ENCODE data around the gene NFIC.

NFIC gene

GRCh38 chr19:3320853-3321252, 45.5 kb upstream of the NFIC start:
- DNase-seq (ENCODE audit: low spot score) = no peak
- Histone ChIP-seq H2BK15ac (ENCODE audit: low read length) (no peak overlapping the region), H2BK5ac (ENCODE audit: low read length) (peak overlapping the region; percentile 32), H3K79me1 (ENCODE audit: low read depth, low read length) (peaks cover 10% of the 10 kb centered on the region), H3K18ac (ENCODE audit: low read length) (no peak overlapping the region), H3K23ac (ENCODE audit: low read depth, low read length, poor library complexity) (no peak overlapping the region), H3K4me1 (ENCODE audit: control insufficient read depth in 2 of 2, insufficient read depth in 1 of 2, low read depth in 1 of 2, low read length in 2 of 2) (no peaks in the 10 kb centered on the region), H3K4me3 (ENCODE audit: low read length in 2 of 2) (no peak overlapping the region), H3K4me2 (ENCODE audit: insufficient read depth, low read length, poor library complexity, severe bottlenecking) (no peak overlapping the region), H4K8ac (ENCODE audit: low read depth, low read length) (no peak overlapping the region), H2AK5ac (ENCODE audit: low read depth, low read length) (no peak overlapping the region), H3K27ac (replicated peaks; ENCODE audit: low read length) (no peak overlapping the region), H3K4ac (ENCODE audit: low read length) (no peak overlapping the region), H3K9ac (ENCODE audit: low read depth, low read length, poor library complexity) (no peak overlapping the region), H3K36me3 (replicated peaks in 1 of 2; ENCODE audit: control insufficient read depth in 2 of 2, insufficient read depth in 2 of 2, low read length in 2 of 2) (no peaks in the 10 kb centered on the region), H2BK120ac (ENCODE audit: low read depth, low read length) (no peak overlapping the region), H4K91ac (ENCODE audit: low read depth, low read length, poor library complexity) (no peak overlapping the region), H2AFZ (ENCODE audit: low read length) (no peak overlapping the region), H2BK12ac (ENCODE audit: low read length) (no peak overlapping the region), H3K27me3 (ENCODE audit: control insufficient read depth in 3 of 3, insufficient read depth in 3 of 3, low read depth in 1 of 3, low read length in 3 of 3) (no peaks in the 10 kb centered on the region), H3K9me3 (replicated peaks in 1 of 2; ENCODE audit: control insufficient read depth in 2 of 2, insufficient read depth in 1 of 2, low read depth in 1 of 2, low read length in 2 of 2) (no peaks in the 10 kb centered on the region), H3K14ac (ENCODE audit: low read length) (no peak overlapping the region)
- WGBS, 2 donors (ENCODE audit: extremely low coverage in 2 of 2, insufficient read length in 2 of 2, insufficient replicate concordance in 1 of 2) = no CpG with 5 or more reads among the region's 8 CpGs

GRCh38 chr19:3321696-3322095, 44.7 kb upstream of the NFIC start:
- H3K4me3 ChIP-seq (ENCODE audit: low read length in 2 of 2) = no peak overlapping the region
- H3K9ac ChIP-seq (ENCODE audit: low read depth, low read length, poor library complexity) = no peak overlapping the region
- H3K4ac ChIP-seq (ENCODE audit: low read length) = no peak overlapping the region
- H2AFZ ChIP-seq (ENCODE audit: low read length) = no peak overlapping the region
- no peak overlapping the region for H4K8ac ChIP-seq (ENCODE audit: low read depth, low read length)
- H2BK5ac ChIP-seq (ENCODE audit: low read length) = peak overlapping the region; percentile 32
- no peak for DNase-seq (ENCODE audit: low spot score)
- H3K79me1 ChIP-seq (ENCODE audit: low read depth, low read length) = peaks cover 10% of the 10 kb centered on the region
- no CpG with 5 or more reads among the region's 6 CpGs for WGBS, 2 donors (ENCODE audit: extremely low coverage in 2 of 2, insufficient read length in 2 of 2, insufficient replicate concordance in 1 of 2)
- no peak overlapping the region for H2BK15ac ChIP-seq (ENCODE audit: low read length)
- H4K91ac ChIP-seq (ENCODE audit: low read depth, low read length, poor library complexity) = no peak overlapping the region
- H3K18ac ChIP-seq (ENCODE audit: low read length) = peak overlapping the region; percentile 36
- H3K4me1 ChIP-seq (ENCODE audit: control insufficient read depth in 2 of 2, insufficient read depth in 1 of 2, low read depth in 1 of 2, low read length in 2 of 2) = no peaks in the 10 kb centered on the region
- no peaks in the 10 kb centered on the region for H3K9me3 ChIP-seq (replicated peaks in 1 of 2; ENCODE audit: control insufficient read depth in 2 of 2, insufficient read depth in 1 of 2, low read depth in 1 of 2, low read length in 2 of 2)
- H3K14ac ChIP-seq (ENCODE audit: low read length) = no peak overlapping the region
- no peak overlapping the region for H3K27ac ChIP-seq (replicated peaks; ENCODE audit: low read length)
- H3K23ac ChIP-seq (ENCODE audit: low read depth, low read length, poor library complexity) = no peak overlapping the region
- no peak overlapping the region for H2BK120ac ChIP-seq (ENCODE audit: low read depth, low read length)
- H2AK5ac ChIP-seq (ENCODE audit: low read depth, low read length) = no peak overlapping the region
- no peak overlapping the region for H2BK12ac ChIP-seq (ENCODE audit: low read length)
- no peak overlapping the region for H3K4me2 ChIP-seq (ENCODE audit: insufficient read depth, low read length, poor library complexity, severe bottlenecking)
- no peaks in the 10 kb centered on the region for H3K36me3 ChIP-seq (replicated peaks in 1 of 2; ENCODE audit: control insufficient read depth in 2 of 2, insufficient read depth in 2 of 2, low read length in 2 of 2)
- no peaks in the 10 kb centered on the region for H3K27me3 ChIP-seq (ENCODE audit: control insufficient read depth in 3 of 3, insufficient read depth in 3 of 3, low read depth in 1 of 3, low read length in 3 of 3)

GRCh38 chr19:3322199-3322978, 44.0 kb upstream of the NFIC start:
- H3K23ac ChIP-seq (ENCODE audit: low read depth, low read length, poor library complexity) = peak overlapping the region; percentile 10
- peaks cover 10% of the 10 kb centered on the region for H3K79me1 ChIP-seq (ENCODE audit: low read depth, low read length)
- no peak overlapping the region for H2BK120ac ChIP-seq (ENCODE audit: low read depth, low read length)
- no peaks in the 10 kb centered on the region for H3K27me3 ChIP-seq (ENCODE audit: control insufficient read depth in 3 of 3, insufficient read depth in 3 of 3, low read depth in 1 of 3, low read length in 3 of 3)
- H4K91ac ChIP-seq (ENCODE audit: low read depth, low read length, poor library complexity) = no peak overlapping the region
- no peak overlapping the region for H2BK5ac ChIP-seq (ENCODE audit: low read length)
- H3K9ac ChIP-seq (ENCODE audit: low read depth, low read length, poor library complexity) = no peak overlapping the region
- no peak overlapping the region for H3K14ac ChIP-seq (ENCODE audit: low read length)
- no peaks in the 10 kb centered on the region for H3K4me1 ChIP-seq (ENCODE audit: control insufficient read depth in 2 of 2, insufficient read depth in 1 of 2, low read depth in 1 of 2, low read length in 2 of 2)
- H3K4ac ChIP-seq (ENCODE audit: low read length) = no peak overlapping the region
- H3K9me3 ChIP-seq (replicated peaks in 1 of 2; ENCODE audit: control insufficient read depth in 2 of 2, insufficient read depth in 1 of 2, low read depth in 1 of 2, low read length in 2 of 2) = no peaks in the 10 kb centered on the region
- DNase-seq (ENCODE audit: low spot score) = no peak
- no peak overlapping the region for H3K4me2 ChIP-seq (ENCODE audit: insufficient read depth, low read length, poor library complexity, severe bottlenecking)
- H2BK12ac ChIP-seq (ENCODE audit: low read length) = no peak overlapping the region
- H3K27ac ChIP-seq (replicated peaks; ENCODE audit: low read length) = no peak overlapping the region
- WGBS, 2 donors (ENCODE audit: extremely low coverage in 2 of 2, insufficient read length in 2 of 2, insufficient replicate concordance in 1 of 2) = 100% methylated on average over 1 of the region's 6 CpGs; no CpG with 5 or more reads in 1 of the 2 donors
- no peak overlapping the region for H2AFZ ChIP-seq (ENCODE audit: low read length)
- H4K8ac ChIP-seq (ENCODE audit: low read depth, low read length) = no peak overlapping the region
- no peak overlapping the region for H2AK5ac ChIP-seq (ENCODE audit: low read depth, low read length)
- peak overlapping the region in 1 of 2 donors; percentile 32 for H3K4me3 ChIP-seq (ENCODE audit: low read length in 2 of 2)
- H2BK15ac ChIP-seq (ENCODE audit: low read length) = no peak overlapping the region
- H3K18ac ChIP-seq (ENCODE audit: low read length) = no peak overlapping the region
- no peaks in the 10 kb centered on the region for H3K36me3 ChIP-seq (replicated peaks in 1 of 2; ENCODE audit: control insufficient read depth in 2 of 2, insufficient read depth in 2 of 2, low read length in 2 of 2)

GRCh38 chr19:3323026-3323425, 43.4 kb upstream of the NFIC start:
- Histone ChIP-seq H3K23ac (ENCODE audit: low read depth, low read length, poor library complexity) (peak overlapping the region; percentile 10), H3K27ac (replicated peaks; ENCODE audit: low read length) (no peak overlapping the region), H3K18ac (ENCODE audit: low read length) (no peak overlapping the region), H3K27me3 (ENCODE audit: control insufficient read depth in 3 of 3, insufficient read depth in 3 of 3, low read depth in 1 of 3, low read length in 3 of 3) (peaks cover 0 to under 1% (median 0%) of the 10 kb centered on the region in 3 experiments), H2AK5ac (ENCODE audit: low read depth, low read length) (no peak overlapping the region), H3K36me3 (replicated peaks in 1 of 2; ENCODE audit: control insufficient read depth in 2 of 2, insufficient read depth in 2 of 2, low read length in 2 of 2) (no peaks in the 10 kb centered on the region), H3K79me1 (ENCODE audit: low read depth, low read length) (peaks cover 10% of the 10 kb centered on the region), H3K4me3 (ENCODE audit: low read length in 2 of 2) (no peak overlapping the region), H2BK120ac (ENCODE audit: low read depth, low read length) (no peak overlapping the region), H2AFZ (ENCODE audit: low read length) (no peak overlapping the region), H4K91ac (ENCODE audit: low read depth, low read length, poor library complexity) (no peak overlapping the region), H4K8ac (ENCODE audit: low read depth, low read length) (no peak overlapping the region), H2BK5ac (ENCODE audit: low read length) (no peak overlapping the region), H3K9me3 (replicated peaks in 1 of 2; ENCODE audit: control insufficient read depth in 2 of 2, insufficient read depth in 1 of 2, low read depth in 1 of 2, low read length in 2 of 2) (no peaks in the 10 kb centered on the region), H2BK12ac (ENCODE audit: low read length) (no peak overlapping the region), H3K4ac (ENCODE audit: low read length) (no peak overlapping the region), H3K4me1 (ENCODE audit: control insufficient read depth in 2 of 2, insufficient read depth in 1 of 2, low read depth in 1 of 2, low read length in 2 of 2) (no peaks in the 10 kb centered on the region), H3K14ac (ENCODE audit: low read length) (no peak overlapping the region), H3K4me2 (ENCODE audit: insufficient read depth, low read length, poor library complexity, severe bottlenecking) (no peak overlapping the region), H3K9ac (ENCODE audit: low read depth, low read length, poor library complexity) (no peak overlapping the region), H2BK15ac (ENCODE audit: low read length) (no peak overlapping the region)
- no peak for DNase-seq (ENCODE audit: low spot score)
- no CpG with 5 or more reads among the region's 2 CpGs for WGBS, 2 donors (ENCODE audit: extremely low coverage in 2 of 2, insufficient read length in 2 of 2, insufficient replicate concordance in 1 of 2)

All from neuronal stem cell (in vitro differentiated cells).